Stimulated activated CD4-positive, alpha-beta T cell treated with anti-CD3 and anti-CD28 coated beads, Interleukin-1b, Interleukin-23, amount 100 ng/mL, for 48 hours (primary cell): ENCODE results near the gene ZNF195.
"Not testable (repeated sequence)": the region's sequence is repeated elsewhere in the genome, so short reads cannot be mapped to it uniquely, and the experiment has no call there.

Source experiments
- DNase-seq: peaks from one replicate; pipeline ENCODE4 v3.0.0-alpha.2; 2020

ZNF195 gene

GRCh38 chr11:3402181-3402860 is 23.4 kb upstream of the ZNF195 start:
- not testable (repeated sequence) for DNase-seq

GRCh38 chr11:3401052-3401451 is 22.1 kb upstream of the ZNF195 start:
- not testable (repeated sequence) for DNase-seq

- DNase-seq = not testable (repeated sequence)
These were observed 19.6 kb upstream of the ZNF195 start for GRCh38 chr11:3398509-3398908.

GRCh38 chr11:3398106-3398505 is 19.2 kb upstream of the ZNF195 start:
- not testable (repeated sequence) for DNase-seq

GRCh38 chr11:3397210-3397609 is 18.3 kb upstream of the ZNF195 start:
- not testable (repeated sequence) for DNase-seq

GRCh38 chr11:3395468-3395867 is 16.5 kb upstream of the ZNF195 start:
- not testable (repeated sequence) for DNase-seq

- DNase-seq = not testable (repeated sequence)
These were observed 16.0 kb upstream of the ZNF195 start for GRCh38 chr11:3394956-3395355.

GRCh38 chr11:3393450-3393849 is 14.5 kb upstream of the ZNF195 start:
- not testable (repeated sequence) for DNase-seq

- DNase-seq = no peak
These were observed 3.8 kb upstream of the ZNF195 start for GRCh38 chr11:3382613-3383285.

- no peak for DNase-seq
These were observed 2.8 kb upstream of the ZNF195 start for GRCh38 chr11:3381794-3382193.

GRCh38 chr11:3380706-3381545 is 2.0 kb upstream of the ZNF195 start:
- DNase-seq = no peak

GRCh38 chr11:3375552-3375951 is 3.4 kb downstream of the ZNF195 start:
- no peak for DNase-seq

GRCh38 chr11:3370311-3370870 is 8.6 kb downstream of the ZNF195 start:
- no peak for DNase-seq

- DNase-seq = no peak
These were observed 9.6 kb downstream of the ZNF195 start for GRCh38 chr11:3369366-3369765.

- DNase-seq = no peak
These were observed 10.7 kb downstream of the ZNF195 start for GRCh38 chr11:3368199-3368598.

GRCh38 chr11:3367221-3367620 is 11.7 kb downstream of the ZNF195 start:
- DNase-seq = no peak

GRCh38 chr11:3359092-3359824 is 19.7 kb downstream of the ZNF195 start:
- DNase-seq = no peak

GRCh38 chr11:3357994-3358676 is 20.8 kb downstream of the ZNF195 start:
- DNase-seq = no peak

- DNase-seq = no peak
These were observed 21.6 kb downstream of the ZNF195 start for GRCh38 chr11:3357302-3357701.

GRCh38 chr11:3356858-3357257 is 22.1 kb downstream of the ZNF195 start:
- DNase-seq = no peak

- no peak for DNase-seq
These were observed 25.9 kb downstream of the ZNF195 start for GRCh38 chr11:3353066-3353465.

- no peak for DNase-seq
These were observed 31.8 kb downstream of the ZNF195 start for GRCh38 chr11:3347127-3347526.
